Hippocampal formation (tissue), 2 donors: ENCODE data around the gene TGFBI.

Source experiments
- DNase-seq, 2 donors: peaks; one replicate each; lab custom pipeline; 2025; lab: John Stamatoyannopoulos, UW

TGFBI gene

DNA sequence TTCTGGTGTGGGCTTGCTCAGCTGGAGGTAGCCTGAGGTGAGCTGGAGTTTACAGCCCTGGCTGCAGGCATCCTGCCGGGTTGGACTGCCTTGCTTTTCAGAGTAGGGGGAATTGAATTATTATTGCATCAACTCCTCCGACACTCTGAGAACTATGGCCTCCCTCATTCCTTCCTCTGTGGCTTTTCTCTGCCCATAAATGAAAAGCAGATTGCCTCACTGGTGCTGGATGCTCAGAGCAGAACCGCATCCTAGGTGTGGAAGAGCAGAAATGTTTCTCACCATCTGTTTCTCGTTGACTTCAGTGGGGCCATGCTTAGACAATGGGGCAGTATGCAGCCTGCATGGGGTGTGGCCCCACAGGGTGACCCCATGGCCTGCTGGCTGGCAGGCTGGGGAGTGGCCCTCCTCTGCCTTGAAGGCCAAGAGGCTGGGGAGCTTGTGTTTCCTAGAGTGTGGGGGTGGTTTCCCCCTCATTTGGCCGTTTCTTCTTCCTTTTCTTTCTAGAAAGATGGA, 27.3 kb upstream of the TGFBI start:
- no peak for DNase-seq

DNA sequence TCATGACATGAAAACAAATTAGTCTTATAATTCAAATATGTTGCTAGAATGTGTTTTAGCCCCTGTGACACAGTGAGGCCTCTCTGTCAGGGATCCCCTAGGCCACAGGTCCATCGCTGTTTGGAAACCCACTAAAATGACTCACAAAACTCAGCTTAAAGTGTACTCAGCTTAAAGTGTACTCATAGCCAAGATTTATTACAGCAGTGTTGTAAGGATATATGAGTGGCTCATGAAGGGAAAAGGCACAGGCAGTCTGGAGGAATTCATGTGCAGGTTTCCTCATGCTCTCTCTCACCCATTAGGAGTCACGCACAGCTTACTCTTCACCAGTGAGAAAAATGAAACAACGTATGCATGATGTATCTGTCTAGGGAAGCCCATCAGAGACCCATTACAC, 24.4 kb upstream of the TGFBI start:
- no peak for DNase-seq

DNA sequence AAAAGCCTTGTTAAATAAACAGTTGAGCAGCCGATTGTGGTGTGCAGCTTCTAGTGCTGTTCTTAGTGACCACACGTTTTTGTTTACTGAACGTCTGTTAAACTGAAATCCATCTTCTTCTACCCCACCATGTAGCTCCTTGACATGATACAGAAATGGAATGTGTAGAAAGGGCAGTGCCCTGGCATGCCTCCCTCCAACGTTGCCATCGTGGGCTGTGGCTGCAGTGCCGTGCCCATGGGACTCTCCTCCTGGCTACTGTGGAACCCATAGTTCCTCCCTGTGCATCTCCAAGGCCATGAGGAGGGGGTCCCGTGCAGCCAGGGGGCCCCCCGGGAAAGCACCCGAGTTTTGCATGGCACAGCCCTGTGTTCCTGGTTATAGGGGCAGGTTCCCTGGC, 23.3 kb upstream of the TGFBI start:
- no peak for DNase-seq

DNA sequence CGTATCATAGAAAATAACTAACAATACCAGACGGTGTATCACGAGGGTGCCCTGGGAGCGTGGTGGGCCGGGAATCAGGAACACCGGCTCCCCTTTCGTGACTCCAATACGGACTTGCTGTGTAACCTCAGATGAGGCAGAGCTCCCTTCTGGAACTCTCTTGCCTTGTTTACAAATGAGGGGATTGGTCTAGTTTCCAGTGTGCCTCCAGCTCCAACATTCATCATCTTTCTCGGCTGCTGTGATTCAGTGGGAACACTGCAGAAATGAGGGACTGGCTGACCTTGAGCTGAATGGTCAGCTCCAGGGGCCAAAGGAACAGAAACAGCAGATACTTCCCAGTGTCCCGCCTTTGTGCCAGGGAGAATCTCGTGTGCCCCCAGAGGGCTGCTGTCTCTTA, 22.6 kb upstream of the TGFBI start:
- DNase-seq = no peak

DNA sequence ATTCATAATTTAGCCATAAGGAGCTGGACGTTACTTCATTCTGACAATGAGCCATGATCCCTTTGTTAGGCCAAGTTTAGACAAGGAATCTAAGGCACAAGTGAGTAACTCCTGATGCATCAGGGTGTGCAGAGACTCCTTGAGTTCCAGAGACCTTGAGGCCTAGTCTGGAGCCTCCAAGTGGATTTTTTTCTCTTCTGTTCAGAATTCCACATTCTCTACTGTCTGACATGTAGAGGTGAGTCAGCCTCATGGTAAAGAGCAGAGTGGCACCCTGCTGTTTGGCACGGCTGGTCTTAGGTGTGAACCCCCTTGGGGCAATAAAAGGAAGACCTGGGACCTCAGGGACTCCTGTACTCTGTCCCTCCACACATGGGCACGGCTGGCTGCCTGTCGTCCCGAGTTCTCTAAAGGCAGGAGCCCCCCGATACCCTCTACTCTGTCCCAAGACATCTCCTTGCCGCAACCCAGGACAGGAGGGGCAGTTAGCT, 22.0 kb upstream of the TGFBI start:
- no peak for DNase-seq

DNA sequence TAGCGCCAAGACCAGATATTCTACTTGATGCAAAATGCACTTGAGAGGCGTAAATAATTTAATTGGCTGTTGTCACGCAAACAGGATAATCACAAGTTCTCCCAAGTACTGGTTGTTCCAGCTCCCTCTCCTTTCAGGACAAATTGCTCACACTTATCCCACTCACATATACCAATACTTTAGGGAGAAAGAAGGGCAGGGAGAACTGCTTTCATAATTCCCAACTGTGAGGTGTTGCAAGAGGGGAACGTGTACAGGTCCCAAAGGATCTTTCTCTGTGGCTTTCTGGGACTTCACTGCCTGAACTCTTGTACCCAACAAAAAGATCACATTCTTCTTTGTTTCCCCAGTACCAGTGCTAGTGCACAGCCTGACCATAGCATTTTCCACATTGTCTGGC, 21.5 kb upstream of the TGFBI start:
- no peak for DNase-seq

DNA sequence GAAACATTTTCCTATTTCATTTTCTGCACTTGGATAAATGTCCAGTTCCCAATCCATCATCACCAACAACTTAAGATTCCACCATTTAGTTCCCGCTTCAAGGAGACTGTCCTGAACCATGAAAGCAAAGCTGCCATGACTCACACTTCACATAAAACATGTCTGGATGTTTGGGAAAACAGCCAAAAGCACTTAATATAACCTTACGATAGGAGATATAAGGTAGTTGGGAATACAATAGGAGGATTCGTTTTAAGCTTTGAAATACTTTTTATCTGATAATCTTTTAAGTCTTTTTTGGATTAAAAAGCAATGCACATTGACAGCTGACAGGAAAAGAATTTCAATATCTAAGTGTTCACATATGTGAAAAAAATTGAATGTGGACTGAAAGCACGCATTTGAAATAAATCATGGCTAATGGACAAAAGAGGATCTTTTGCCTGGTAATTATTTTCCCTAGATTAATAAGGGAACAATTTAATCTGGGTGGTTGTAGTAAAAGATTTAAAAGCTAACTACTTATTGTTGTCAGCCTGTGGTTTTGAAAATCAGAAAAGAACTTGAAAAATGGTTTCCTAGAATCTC, 17.3 kb upstream of the TGFBI start:
- no peak for DNase-seq

DNA sequence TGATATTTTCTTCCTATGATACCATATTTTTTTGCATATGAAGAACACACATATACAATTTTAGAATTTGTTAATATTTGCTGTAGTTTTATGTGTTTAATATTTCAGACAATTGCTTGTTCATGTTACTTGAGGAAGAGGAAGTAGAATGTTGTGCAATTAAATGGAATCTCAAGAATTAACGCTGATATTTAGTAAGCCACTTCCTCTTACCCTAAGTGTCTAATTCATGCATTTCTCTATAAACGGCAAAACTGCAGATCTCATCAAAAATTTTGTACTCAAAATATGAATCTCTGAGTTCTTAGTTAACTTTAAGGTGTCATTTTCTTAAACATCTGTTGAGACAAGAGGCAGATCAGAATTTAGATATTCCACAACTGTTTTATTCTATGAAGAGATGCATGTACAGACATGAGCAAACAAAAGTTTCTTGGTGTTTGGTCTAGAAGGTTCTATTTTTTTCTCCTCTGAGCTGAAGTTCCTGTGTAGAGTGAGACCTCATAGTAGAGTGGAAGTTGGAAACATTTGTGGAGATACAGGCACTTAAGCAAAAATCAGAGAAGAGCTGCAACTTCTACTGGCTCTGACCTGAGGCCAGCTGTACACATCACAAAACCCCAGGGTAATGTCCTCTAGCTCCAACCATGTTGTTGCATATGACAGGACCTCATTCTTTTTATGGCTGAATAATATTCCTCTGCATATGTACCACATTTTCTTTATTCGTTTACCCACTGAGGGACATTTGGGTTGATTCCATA, 16.6 kb upstream of the TGFBI start:
- no peak for DNase-seq

DNA sequence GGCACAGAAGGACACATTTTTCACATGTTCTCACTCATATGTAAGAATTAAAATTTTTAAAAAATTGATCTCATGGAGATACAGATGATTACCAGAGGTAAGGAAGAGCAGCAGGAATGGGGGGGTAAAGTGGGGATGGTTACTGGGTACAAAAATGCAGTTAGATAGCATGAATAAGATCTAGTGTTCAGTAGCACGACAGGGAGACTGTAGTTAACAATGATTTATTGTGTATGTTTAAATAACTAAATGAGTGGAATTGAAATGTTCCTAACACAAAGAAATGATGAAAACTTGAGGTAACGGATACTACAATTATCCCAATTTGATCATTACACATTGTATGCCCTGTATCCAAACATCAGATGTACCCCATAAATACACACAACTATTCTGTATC, 15.2 kb upstream of the TGFBI start:
- DNase-seq = no peak

DNA sequence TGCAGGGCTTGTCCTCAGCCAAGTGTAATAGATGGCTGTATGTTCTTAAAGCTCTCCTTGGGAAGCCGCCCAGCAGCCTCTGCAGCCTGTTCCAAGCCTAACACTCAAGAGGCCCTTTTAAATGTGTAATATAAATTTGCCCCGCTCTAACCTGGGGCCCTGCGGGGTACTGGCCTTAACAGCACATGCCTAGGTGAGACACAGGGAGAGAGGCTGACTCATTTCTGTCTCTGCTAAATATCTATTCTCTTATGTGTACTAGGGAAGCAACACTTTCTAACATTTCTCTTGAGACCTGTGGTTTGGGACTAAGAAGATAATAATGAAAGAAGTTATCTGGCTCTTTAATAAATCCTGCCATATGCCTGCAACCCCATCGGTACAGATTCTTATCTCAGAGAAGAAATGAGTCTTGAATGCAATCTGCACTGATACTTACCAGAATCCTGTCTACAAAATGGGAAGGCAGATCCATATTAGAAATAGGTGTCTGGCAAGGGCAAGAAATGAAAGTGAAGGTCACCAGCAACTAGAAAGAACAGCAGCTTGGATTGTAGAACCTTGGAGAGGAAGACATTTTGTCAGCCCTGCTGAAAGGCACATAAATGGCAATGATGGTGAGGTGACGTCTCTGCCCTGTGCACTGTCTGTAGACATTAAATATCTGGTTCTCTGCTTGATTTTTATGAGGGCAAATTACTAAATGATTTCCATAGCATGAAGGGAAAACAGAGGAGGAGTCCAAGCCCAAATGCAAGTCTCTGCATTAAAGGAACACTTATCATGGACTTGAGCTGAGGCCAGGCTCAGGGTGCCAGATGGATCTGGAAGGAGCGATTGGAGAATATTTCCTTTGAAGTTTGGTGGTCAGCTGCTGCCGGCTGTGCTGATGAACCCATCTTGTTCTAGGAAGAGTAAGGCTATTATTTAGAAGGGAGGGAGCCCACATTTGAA, 14.5 kb upstream of the TGFBI start:
- no peak for DNase-seq

DNA sequence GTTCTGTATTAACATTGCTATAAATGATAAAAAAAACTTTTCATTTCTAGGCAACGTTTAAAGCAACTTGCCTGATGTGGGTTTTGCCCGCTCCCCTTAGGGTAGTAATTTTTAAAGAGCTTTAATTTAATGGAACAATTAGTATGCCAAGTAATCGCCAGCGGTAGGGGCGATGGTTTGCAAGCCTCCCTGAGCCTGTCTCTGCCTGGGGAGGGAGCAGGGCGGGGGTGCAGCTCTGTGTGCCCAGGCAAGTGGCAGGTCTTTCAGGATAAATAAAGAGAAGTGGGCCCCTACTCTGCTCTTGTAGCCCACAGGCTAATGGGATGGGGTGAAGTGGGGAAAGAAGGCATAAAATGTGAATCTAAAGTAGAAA, 13.8 kb upstream of the TGFBI start:
- no peak for DNase-seq

DNA sequence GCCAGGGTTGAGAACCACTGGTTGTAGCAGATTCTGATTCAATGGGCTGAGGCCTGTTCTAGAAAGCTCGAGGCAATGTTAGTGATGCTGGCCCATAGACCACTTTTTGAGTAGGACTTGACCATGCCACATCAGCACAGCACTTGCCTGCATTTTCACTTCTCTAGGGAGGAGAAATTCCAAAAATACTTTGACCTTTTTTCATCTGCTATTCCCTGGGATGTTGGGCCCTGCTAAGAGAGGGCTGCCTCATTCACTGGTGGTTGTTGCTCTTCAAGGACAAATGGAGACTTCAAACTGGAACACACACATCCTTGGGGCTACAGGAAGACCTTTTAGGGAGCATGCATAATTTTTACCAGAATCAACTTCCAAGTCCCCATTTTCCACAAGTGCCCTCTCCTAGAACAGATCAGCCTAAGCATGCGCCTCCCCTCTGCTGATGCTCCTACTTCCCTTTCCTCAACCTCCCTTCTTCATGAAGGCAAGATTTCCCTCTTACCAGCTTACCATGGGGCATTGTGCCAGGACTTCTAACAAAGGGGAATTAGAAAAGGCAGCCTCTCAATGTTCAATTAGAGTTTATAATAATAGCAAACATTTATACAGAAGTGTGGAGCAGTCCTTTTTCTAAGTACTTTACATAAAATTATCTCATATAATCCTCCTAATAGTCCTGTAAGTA, 12.7 kb upstream of the TGFBI start:
- no peak for DNase-seq

DNA sequence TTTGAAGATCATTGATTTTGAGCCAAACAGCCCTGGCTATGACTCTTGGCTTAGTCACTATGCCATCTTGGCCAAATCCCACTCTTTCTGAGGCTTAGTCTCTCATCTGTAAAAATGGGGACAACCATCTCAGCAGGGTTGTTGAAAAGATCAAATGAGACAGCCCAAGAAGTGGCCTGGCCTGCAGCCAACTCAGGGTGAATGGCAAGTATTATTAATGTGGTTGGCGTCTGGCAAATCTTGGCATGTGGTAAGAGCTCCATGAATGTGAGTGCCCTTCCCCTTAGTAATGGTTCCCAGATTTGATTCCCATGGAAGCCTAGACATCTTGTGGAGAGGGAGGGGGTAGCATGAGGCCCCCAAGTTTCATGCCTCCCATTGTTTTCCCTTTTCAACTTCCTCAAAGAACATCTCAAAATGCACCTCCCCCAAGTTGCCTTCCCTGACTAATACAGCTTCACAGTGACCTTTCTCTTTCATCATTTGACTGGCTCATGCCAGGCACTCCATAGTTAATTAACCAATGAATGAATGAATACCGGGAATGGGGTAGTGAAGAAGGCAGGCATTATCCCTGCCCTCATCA, 11.8 kb upstream of the TGFBI start:
- DNase-seq = peak in 1 of 2 donors; percentile 25

DNA sequence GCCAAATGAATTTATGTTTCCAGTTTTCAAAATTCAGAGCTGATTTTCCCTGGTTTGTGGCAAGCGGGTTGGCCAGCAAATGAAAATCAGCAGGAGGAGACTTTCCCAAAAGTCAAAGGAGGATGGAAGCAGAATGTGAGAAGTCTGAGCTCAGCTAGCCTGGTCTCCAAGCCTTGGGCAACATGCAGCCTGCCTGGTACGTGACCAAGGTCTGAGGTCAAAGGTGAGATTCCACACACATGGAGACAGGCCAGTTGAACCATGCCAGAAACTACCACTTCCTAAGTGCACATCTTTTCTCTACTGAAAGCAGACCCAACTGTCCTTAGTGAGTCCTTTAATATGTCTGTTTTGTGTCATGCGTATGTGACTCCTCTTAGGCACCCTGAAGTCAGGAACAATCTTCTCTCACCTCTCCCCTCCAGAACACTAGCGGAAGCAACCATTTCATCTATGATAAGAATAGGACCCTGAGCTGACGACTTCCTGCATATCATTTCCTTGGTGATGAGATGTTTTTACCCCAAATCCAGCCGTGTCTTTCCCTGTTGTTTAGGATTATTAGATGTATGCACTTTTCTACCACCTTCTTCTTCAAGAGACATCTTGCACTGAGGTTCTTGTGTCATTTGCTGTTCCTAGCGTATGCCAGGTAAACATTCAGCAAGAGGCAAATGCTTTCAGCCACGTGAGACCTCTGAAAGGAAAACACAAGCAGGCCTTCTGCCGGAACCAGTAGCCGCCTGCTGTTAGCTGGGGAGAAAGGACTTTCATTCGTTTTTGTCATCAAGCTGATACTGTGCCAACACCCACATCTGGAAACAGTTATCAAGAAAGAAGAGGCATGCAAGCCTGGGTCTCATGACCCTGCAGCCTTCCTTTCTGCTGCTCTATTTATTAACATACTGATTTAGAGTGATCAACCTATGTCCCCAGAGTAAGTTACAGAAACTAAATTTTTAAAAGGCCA, 9.7 kb upstream of the TGFBI start:
- DNase-seq = no peak

DNA sequence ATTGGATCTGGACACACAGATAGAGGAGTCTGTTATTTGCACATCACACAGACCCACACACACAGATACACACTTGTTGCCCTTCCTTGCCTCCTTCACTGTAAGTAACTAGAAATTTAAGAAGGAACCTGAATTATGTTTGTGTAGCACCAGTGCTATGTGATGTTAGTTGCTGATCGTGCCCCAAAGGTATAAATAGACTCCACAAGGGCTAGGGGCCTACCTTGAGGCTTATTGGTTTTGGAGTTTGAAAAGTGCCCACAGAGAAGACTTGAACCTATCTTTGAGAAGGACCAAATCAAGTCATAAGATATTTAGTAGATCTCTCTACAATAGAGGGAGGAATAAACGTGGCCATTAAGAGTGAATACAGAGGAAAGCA, 8.8 kb upstream of the TGFBI start:
- no peak for DNase-seq

DNA sequence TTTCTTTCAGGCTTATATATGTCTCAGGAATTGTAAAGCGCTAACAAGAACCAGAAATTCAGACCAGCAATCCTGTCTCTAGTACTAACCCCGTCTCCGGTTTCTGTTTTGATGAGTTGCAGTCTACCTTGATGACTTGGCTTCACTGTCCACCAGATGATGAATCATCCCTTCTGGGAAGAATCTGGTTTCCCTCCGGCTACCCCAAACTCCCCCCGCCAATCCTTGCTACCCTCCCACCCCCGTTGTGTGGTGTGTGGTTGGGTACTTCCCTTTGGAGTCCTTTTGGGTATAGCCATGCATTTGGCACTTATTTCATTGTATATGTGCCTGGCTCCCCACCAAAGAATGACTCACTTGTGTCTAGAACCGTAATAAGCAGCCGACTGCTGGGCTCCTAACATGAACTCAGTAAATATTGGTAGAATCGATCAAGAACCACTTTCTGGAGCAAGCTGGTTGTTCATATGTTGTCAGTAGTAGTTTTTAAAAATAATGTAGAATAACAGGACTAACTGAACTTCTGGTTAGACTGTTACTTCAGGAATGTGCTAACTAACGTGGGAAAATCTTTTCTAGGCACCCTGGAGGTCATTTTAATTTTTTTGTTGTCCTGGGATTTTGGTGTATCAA, 8.3 kb upstream of the TGFBI start:
- DNase-seq = no peak

DNA sequence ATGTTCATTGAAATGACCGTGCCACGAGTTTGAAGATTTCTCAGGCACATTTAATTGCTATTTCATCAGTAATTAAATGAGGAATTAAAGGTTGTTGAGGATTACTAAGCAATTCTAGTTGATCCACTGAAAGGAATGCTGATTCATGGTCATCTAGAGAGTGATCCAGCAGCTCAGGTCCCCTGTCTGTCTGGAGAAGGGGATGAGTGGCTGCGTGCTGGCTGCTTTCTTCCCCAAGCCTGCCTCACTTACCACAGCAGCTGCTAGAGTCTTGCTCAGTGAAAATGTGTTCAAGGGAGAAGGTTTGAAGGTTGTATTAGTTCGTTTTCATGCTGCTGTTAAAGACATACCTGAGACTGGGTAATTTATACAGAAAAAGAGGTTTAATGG, 7.8 kb upstream of the TGFBI start:
- DNase-seq = no peak

DNA sequence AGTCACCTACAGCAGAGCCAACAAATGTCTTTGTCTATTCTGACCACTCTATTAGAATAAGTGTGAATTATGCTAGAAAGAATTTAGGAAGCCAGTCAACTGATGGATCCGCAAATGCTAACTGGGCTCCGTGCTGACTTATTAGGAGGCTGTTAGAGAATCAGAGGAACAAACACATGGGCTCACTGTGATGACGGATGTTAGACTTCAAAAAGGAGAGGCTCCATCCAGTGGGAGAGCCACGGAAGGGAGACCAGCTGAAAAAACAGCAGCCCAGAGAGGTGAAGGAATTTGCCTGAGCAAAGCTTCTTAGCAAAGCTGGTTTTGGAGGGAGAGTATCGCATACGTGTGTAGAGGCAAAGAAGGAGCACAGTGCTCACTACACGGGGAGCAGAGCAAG, 5.8 kb upstream of the TGFBI start:
- no peak for DNase-seq

DNA sequence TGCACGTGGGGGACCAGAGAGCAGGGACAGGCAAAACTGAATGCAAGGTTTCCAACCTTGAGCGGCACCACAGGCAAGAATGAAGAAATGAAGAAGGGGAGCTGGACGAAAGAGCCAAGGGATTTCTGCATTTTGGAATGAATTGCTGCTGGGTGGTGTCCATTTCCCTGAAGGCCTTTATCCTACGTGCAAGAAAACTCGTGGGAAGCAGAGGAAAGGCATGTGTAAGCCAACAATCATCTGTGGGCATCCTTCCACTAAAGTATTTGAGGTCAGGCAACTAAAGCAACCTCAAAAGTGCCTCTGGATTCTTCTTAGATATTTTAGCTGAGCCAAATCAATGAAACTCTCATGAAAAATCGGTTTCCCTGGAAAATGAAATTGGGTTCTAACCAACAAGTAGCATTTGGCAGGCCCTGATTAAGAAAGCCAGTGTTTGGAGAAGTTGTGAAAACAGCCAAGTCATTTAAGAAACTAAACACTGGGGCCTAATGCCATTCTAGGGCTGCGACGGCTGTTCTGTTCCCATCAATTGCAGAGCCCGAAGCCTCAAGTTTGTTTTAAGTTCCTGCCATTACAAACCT, 4.7 kb upstream of the TGFBI start:
- DNase-seq = no peak

DNA sequence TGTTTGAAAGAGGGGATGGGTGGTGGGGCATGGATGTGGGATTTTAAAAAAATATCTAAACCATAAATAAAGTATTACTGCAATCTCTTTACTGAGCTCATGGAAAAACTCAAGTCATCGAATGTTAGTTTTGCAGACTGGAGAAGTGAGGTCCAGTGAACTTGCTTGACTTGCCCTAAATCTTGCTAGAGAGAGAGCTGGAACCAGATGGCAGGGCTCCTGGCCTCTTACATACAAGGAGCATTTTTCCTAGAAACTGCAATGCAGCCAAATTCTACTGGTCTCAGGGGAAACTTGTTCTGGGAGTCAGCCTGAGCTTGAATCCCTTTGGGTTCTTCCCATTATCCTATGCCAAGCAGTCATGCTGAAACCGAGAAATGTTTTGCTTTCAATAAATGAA, 2.9 kb upstream of the TGFBI start:
- DNase-seq = no peak
